Measurements from ENCODE around the gene ALPK3.
A peak's percentile ranks its signal among the peaks of the same experiment; 100 is the strongest.

The ALPK3 gene

DNA sequence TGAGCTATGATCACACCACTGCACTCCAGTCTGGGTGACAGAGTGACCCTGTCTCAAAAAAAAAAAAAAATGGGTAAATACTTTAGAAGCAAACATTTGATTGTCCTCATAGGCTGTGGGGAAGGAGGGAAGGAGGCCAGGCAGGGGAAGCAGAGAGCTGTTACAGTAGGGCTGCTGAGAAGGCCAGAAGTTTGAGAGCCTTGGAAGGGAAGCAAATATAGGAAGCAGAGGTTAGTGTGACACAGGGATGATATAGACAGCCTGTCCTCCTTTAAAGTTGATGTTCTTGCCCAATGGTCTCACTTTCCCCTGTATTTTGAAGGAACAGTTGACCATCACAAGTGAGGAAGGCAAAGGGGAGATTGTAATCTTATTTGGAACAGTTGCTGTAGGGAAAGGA lies 5.3 kb upstream of the ALPK3 start:
- no peak overlapping the region for H3K9ac ChIP-seq (ENCODE audit: low read depth in 1 of 2, low read length in 2 of 2)
- H3K27me3 ChIP-seq (ENCODE audit: control insufficient read depth in 2 of 2, insufficient read depth in 2 of 2, low read length in 2 of 2): no peaks in the 10 kb centered on the region
- no peak overlapping the region for H3K27ac ChIP-seq (ENCODE audit: low read depth in 2 of 2, low read length in 2 of 2)
- H3K36me3 ChIP-seq (ENCODE audit: control insufficient read depth in 2 of 2, insufficient read depth in 2 of 2, low read length in 2 of 2): no peaks in the 10 kb centered on the region
- peaks cover 0 to 2% of the 10 kb centered on the region in 2 donors for H3K4me1 ChIP-seq (ENCODE audit: control insufficient read depth in 2 of 2, insufficient read depth in 2 of 2, low read length in 2 of 2)
- H3K4me3 ChIP-seq (ENCODE audit: low read length in 2 of 2): no peak overlapping the region
- no peaks in the 10 kb centered on the region for H3K9me3 ChIP-seq (ENCODE audit: control insufficient read depth in 2 of 2, low read length in 2 of 2)

DNA sequence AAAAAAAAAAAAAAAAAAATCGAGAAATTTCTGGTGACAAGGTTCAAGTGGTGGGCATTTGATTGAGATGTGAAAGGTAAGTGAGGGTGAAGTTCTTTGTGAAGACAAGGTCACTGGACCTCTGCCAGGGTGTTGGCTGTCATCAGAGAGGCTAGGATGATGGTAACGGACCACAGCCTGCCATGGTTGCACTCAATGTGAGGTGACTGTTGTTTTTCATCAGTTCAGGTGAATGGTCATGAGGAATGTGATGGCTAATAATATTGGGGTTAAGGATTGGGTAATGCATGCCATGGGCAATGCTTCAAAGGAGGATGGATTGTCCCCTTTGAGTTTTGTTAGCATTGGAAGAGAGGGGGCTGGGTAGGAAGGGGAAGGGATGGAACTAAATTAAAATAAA lies 4.3 kb upstream of the ALPK3 start:
- Histone ChIP-seq H3K27ac (ENCODE audit: low read depth in 2 of 2, low read length in 2 of 2) (no peak overlapping the region), H3K27me3 (ENCODE audit: control insufficient read depth in 2 of 2, insufficient read depth in 2 of 2, low read length in 2 of 2) (no peaks in the 10 kb centered on the region), H3K4me1 (ENCODE audit: control insufficient read depth in 2 of 2, insufficient read depth in 2 of 2, low read length in 2 of 2) (peaks cover 0 to 3% of the 10 kb centered on the region in 2 donors), H3K9ac (ENCODE audit: low read depth in 1 of 2, low read length in 2 of 2) (no peak overlapping the region), H3K9me3 (ENCODE audit: control insufficient read depth in 2 of 2, low read length in 2 of 2) (no peaks in the 10 kb centered on the region), H3K36me3 (ENCODE audit: control insufficient read depth in 2 of 2, insufficient read depth in 2 of 2, low read length in 2 of 2) (no peaks in the 10 kb centered on the region), H3K4me3 (ENCODE audit: low read length in 2 of 2) (no peak overlapping the region)

DNA sequence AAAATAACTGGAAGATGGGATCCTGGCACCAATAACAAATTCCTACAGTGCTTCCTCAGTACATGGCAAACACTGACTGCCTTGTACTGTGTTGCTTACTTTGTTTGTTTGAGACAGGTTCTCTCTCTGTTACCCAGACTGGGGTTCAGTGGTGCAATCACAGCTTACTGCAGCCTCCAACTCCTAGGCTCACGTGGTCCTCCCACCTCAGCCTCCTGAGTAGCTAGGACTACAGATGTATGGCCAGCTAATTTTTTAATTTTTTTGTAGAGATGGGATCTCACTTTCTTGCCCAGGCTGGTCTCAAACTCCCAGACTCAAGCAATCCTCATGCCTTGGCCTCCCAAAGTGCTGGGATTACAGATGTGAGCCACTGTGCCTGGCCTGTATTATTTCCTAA lies 3.7 kb upstream of the ALPK3 start:
- H3K27me3 ChIP-seq (ENCODE audit: control insufficient read depth in 2 of 2, insufficient read depth in 2 of 2, low read length in 2 of 2): no peaks in the 10 kb centered on the region
- no peaks in the 10 kb centered on the region for H3K9me3 ChIP-seq (ENCODE audit: control insufficient read depth in 2 of 2, low read length in 2 of 2)
- H3K9ac ChIP-seq (ENCODE audit: low read depth in 1 of 2, low read length in 2 of 2): no peak overlapping the region
- H3K4me3 ChIP-seq (ENCODE audit: low read length in 2 of 2): no peak overlapping the region
- H3K36me3 ChIP-seq (ENCODE audit: control insufficient read depth in 2 of 2, insufficient read depth in 2 of 2, low read length in 2 of 2): no peaks in the 10 kb centered on the region
- H3K4me1 ChIP-seq (ENCODE audit: control insufficient read depth in 2 of 2, insufficient read depth in 2 of 2, low read length in 2 of 2): peaks cover 0 to 3% of the 10 kb centered on the region in 2 donors
- H3K27ac ChIP-seq (ENCODE audit: low read depth in 2 of 2, low read length in 2 of 2): no peak overlapping the region

DNA sequence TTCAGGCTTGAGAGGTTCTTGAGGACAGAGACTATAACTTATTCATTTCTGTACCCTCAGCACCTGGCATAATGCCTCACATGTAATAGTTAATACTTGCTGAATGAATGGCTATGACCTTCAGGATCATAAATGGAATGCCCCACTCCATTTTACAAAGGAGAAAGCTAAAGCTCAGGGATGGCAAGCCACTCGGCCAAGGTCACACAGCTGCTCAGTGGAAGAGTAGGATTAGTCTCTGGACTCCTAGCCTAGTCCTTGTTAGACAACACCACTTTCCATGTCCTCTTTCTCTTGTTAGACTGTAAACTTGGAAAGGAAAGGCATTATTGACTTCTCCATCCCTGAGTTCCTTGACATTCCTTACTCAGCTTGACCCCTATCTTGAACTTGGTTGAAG lies 3.2 kb upstream of the ALPK3 start:
- Histone ChIP-seq H3K36me3 (ENCODE audit: control insufficient read depth in 2 of 2, insufficient read depth in 2 of 2, low read length in 2 of 2) (no peaks in the 10 kb centered on the region), H3K9me3 (ENCODE audit: control insufficient read depth in 2 of 2, low read length in 2 of 2) (no peaks in the 10 kb centered on the region), H3K9ac (ENCODE audit: low read depth in 1 of 2, low read length in 2 of 2) (no peak overlapping the region), H3K27me3 (ENCODE audit: control insufficient read depth in 2 of 2, insufficient read depth in 2 of 2, low read length in 2 of 2) (no peaks in the 10 kb centered on the region), H3K4me3 (ENCODE audit: low read length in 2 of 2) (no peak overlapping the region), H3K4me1 (ENCODE audit: control insufficient read depth in 2 of 2, insufficient read depth in 2 of 2, low read length in 2 of 2) (peaks cover 0 to 3% of the 10 kb centered on the region in 2 donors), H3K27ac (ENCODE audit: low read depth in 2 of 2, low read length in 2 of 2) (no peak overlapping the region)

DNA sequence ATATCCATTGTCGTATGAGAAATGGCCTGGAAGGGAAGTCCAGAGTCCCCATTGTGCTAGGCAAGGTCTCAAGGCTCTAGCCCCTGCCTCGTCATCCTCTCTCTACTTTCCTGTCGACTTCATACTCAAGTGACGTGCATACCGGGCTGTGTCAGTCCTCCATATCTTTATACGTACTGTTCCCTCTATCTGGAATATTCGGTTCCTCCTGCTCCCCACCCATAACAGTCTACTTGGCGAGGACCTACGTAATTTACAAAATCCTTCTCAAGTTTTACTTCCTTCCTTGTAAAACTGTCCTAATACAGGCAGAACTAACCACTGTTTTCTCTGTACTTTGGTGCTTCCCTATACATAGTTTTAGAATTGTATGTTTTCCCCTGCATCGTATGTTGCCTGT lies 2.2 kb upstream of the ALPK3 start:
- no peaks in the 10 kb centered on the region for H3K9me3 ChIP-seq (ENCODE audit: control insufficient read depth in 2 of 2, low read length in 2 of 2)
- H3K4me1 ChIP-seq (ENCODE audit: control insufficient read depth in 2 of 2, insufficient read depth in 2 of 2, low read length in 2 of 2): peaks cover 0 to 3% of the 10 kb centered on the region in 2 donors
- no peak overlapping the region for H3K27ac ChIP-seq (ENCODE audit: low read depth in 2 of 2, low read length in 2 of 2)
- no peak overlapping the region for H3K9ac ChIP-seq (ENCODE audit: low read depth in 1 of 2, low read length in 2 of 2)
- H3K36me3 ChIP-seq (ENCODE audit: control insufficient read depth in 2 of 2, insufficient read depth in 2 of 2, low read length in 2 of 2): no peaks in the 10 kb centered on the region
- H3K4me3 ChIP-seq (ENCODE audit: low read length in 2 of 2): no peak overlapping the region
- no peaks in the 10 kb centered on the region for H3K27me3 ChIP-seq (ENCODE audit: control insufficient read depth in 2 of 2, insufficient read depth in 2 of 2, low read length in 2 of 2)

DNA sequence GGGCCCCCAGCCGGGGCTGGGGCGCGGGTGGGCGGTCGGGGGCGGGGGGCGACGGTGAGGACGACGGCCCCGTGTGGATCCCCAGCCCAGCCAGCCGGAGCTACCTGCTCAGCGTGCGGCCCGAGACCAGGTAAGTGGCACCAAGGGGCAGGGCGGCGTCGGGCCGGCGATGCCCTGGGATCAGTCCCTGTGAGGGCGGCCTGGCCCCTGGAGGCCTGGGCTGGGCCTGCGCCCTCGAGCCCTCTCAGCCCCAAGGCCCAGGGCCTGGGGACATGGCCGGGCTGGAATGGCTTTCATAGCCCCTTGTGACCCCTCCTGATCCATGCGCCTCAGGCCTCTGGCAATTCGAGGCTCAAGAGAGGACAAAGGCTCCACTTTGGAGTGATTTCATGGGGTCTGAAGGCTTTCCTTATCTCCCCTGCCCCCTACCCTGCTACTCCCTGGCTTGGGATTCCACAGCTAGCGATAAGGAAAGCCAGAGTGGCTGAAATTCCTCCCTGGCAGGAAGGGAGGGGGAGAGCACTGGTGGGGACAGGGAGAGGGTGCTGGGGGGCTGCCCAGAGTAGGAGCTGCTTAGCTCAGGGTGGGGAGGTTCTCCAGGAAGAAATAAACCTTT lies 418 bp downstream of the ALPK3 start:
- Histone ChIP-seq H3K4me1 (ENCODE audit: control insufficient read depth in 2 of 2, insufficient read depth in 2 of 2, low read length in 2 of 2) (peaks cover 2 to 3% of the 10 kb centered on the region in 2 donors), H3K27me3 (ENCODE audit: control insufficient read depth in 2 of 2, insufficient read depth in 2 of 2, low read length in 2 of 2) (no peaks in the 10 kb centered on the region), H3K27ac (ENCODE audit: low read depth in 2 of 2, low read length in 2 of 2) (peak overlapping the region in 1 of 2 donors; percentile 14), H3K9ac (ENCODE audit: low read depth in 1 of 2, low read length in 2 of 2) (peak overlapping the region in 1 of 2 donors; percentile 52), H3K4me3 (ENCODE audit: low read length in 2 of 2) (peak overlapping the region in 1 of 2 donors; percentile 41), H3K9me3 (ENCODE audit: control insufficient read depth in 2 of 2, low read length in 2 of 2) (no peaks in the 10 kb centered on the region), H3K36me3 (ENCODE audit: control insufficient read depth in 2 of 2, insufficient read depth in 2 of 2, low read length in 2 of 2) (no peaks in the 10 kb centered on the region)

DNA sequence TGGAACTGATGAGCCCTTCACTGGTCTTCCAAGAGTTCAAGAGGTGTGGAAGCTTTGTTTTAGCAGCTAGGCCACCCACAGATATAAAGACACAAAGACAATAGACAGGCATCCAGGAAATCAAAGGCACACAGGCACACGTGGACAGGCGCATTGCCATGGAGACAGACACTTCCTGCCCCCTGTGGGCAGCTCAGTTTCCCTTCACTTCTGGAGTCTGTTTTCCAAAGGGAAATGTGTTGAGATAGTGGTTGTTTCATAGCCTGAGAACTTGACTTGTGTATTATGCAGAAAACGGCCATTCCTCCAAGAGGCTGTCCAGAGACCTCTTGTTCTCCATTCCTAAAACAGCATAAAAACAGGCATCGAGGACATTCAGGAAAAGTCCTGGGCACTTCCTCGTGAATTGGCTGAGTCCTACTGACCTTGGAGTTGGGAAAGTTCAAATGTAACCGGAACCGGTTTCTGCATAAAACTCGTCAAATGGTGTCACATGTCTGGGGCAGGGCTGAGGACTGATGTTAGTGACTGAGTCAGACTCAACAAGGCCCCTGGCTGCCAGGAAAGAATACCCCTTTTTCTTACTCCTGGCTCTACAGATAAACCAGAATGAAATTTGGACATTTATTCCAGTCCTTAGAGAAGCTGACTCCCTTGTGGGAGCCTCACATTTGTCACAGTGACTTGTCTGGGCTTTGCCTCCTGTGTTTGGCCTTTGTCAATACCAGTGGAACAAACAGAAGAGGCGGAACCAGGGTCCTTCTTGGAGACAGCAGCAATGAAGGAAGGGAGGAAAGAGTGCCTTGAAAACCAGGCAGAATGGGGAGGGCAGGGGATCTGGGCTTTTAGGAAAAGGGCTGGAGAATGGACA lies 1.3 kb downstream of the ALPK3 start:
- H3K4me3 ChIP-seq (ENCODE audit: low read length in 2 of 2): no peak overlapping the region
- H3K9ac ChIP-seq (ENCODE audit: low read depth in 1 of 2, low read length in 2 of 2): no peak overlapping the region
- no peaks in the 10 kb centered on the region for H3K36me3 ChIP-seq (ENCODE audit: control insufficient read depth in 2 of 2, insufficient read depth in 2 of 2, low read length in 2 of 2)
- H3K27me3 ChIP-seq (ENCODE audit: control insufficient read depth in 2 of 2, insufficient read depth in 2 of 2, low read length in 2 of 2): no peaks in the 10 kb centered on the region
- no peaks in the 10 kb centered on the region for H3K9me3 ChIP-seq (ENCODE audit: control insufficient read depth in 2 of 2, low read length in 2 of 2)
- no peak overlapping the region for H3K27ac ChIP-seq (ENCODE audit: low read depth in 2 of 2, low read length in 2 of 2)
- peaks cover 2 to 3% of the 10 kb centered on the region in 2 donors for H3K4me1 ChIP-seq (ENCODE audit: control insufficient read depth in 2 of 2, insufficient read depth in 2 of 2, low read length in 2 of 2)

DNA sequence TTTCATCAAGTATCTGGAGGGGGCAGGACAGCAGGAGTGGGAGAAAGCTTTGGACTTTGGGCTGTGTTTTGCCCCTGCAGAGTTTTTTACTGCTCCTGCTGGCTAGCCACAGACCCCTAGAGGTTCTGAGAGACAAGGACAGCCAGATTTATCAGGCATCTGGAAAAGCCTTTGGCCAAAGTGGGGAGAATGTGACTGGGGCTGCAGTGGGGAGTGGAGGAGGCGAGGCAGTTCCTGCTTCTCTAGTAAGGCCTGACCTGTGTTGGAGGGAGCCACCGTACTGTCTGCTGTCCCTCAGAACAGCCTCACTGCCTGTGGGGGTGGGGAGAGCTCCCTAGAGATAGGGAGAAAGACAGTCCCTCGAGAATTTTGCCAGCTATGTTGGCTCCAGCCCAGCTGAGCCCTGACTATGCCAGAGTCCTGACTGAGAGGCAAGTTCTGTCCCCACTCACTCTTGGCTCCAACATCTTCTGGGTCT lies 2.2 kb downstream of the ALPK3 start:
- Histone ChIP-seq H3K27me3 (ENCODE audit: control insufficient read depth in 2 of 2, insufficient read depth in 2 of 2, low read length in 2 of 2) (no peaks in the 10 kb centered on the region), H3K9ac (ENCODE audit: low read depth in 1 of 2, low read length in 2 of 2) (no peak overlapping the region), H3K4me1 (ENCODE audit: control insufficient read depth in 2 of 2, insufficient read depth in 2 of 2, low read length in 2 of 2) (peaks cover 3 to 4% of the 10 kb centered on the region in 2 donors), H3K36me3 (ENCODE audit: control insufficient read depth in 2 of 2, insufficient read depth in 2 of 2, low read length in 2 of 2) (no peaks in the 10 kb centered on the region), H3K9me3 (ENCODE audit: control insufficient read depth in 2 of 2, low read length in 2 of 2) (no peaks in the 10 kb centered on the region), H3K4me3 (ENCODE audit: low read length in 2 of 2) (no peak overlapping the region), H3K27ac (ENCODE audit: low read depth in 2 of 2, low read length in 2 of 2) (no peak overlapping the region)

DNA sequence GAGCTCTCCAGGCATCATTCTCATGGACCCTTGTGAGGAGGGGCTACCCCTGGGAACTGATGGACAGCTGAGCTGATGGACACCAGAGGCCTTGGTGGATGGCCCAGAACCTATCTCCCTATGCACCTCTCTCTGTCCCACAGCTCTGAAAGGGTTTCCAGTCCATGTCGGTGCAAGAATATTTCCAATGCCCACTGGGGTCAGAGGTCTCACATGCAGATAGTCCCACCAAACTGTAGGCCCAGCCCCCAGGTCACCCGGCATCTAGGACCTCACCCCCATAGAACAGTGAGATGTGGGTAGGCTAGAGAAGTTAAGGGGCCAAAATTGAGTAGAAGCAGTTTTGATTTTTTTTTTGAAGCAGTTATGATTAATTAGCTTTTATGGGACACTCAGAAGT lies 2.6 kb downstream of the ALPK3 start:
- H3K4me1 ChIP-seq (ENCODE audit: control insufficient read depth in 2 of 2, insufficient read depth in 2 of 2, low read length in 2 of 2): peaks cover 3 to 4% of the 10 kb centered on the region in 2 donors
- no peak overlapping the region for H3K27ac ChIP-seq (ENCODE audit: low read depth in 2 of 2, low read length in 2 of 2)
- H3K9me3 ChIP-seq (ENCODE audit: control insufficient read depth in 2 of 2, low read length in 2 of 2): no peaks in the 10 kb centered on the region
- no peak overlapping the region for H3K9ac ChIP-seq (ENCODE audit: low read depth in 1 of 2, low read length in 2 of 2)
- H3K27me3 ChIP-seq (ENCODE audit: control insufficient read depth in 2 of 2, insufficient read depth in 2 of 2, low read length in 2 of 2): no peaks in the 10 kb centered on the region
- no peak overlapping the region for H3K4me3 ChIP-seq (ENCODE audit: low read length in 2 of 2)
- no peaks in the 10 kb centered on the region for H3K36me3 ChIP-seq (ENCODE audit: control insufficient read depth in 2 of 2, insufficient read depth in 2 of 2, low read length in 2 of 2)

DNA sequence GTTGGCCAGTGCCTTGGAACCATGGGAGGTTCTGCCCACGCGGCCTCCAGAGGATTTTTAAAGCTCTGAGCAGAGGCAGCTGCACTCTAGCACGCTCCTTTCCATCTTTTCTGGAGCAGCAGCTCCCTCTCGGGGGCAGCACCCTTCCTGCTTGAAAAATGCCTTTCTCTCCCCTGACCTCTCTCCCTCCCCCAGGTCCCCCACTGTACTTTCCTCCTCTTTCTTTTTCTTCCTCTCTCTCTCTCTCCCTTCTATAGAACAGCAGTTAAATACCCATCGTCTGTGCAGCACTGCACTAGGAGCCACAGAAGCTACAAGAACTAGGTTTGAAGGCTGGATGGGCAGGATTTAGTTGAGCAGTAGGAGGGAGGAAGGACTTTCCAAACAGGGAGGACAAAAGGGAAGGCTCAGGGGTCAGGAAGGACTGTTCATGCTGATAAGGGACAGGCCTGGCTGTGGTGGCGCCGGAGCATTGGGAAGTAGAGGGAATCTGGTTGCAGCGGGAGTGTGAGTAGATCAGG lies 4.4 kb downstream of the ALPK3 start:
- no peak overlapping the region for H3K27ac ChIP-seq (ENCODE audit: low read depth in 2 of 2, low read length in 2 of 2)
- H3K4me3 ChIP-seq (ENCODE audit: low read length in 2 of 2): no peak overlapping the region
- peaks cover 3 to 4% of the 10 kb centered on the region in 2 donors for H3K4me1 ChIP-seq (ENCODE audit: control insufficient read depth in 2 of 2, insufficient read depth in 2 of 2, low read length in 2 of 2)
- no peaks in the 10 kb centered on the region for H3K9me3 ChIP-seq (ENCODE audit: control insufficient read depth in 2 of 2, low read length in 2 of 2)
- H3K9ac ChIP-seq (ENCODE audit: low read depth in 1 of 2, low read length in 2 of 2): no peak overlapping the region
- H3K27me3 ChIP-seq (ENCODE audit: control insufficient read depth in 2 of 2, insufficient read depth in 2 of 2, low read length in 2 of 2): no peaks in the 10 kb centered on the region
- H3K36me3 ChIP-seq (ENCODE audit: control insufficient read depth in 2 of 2, insufficient read depth in 2 of 2, low read length in 2 of 2): no peaks in the 10 kb centered on the region

Measured in mucosa of rectum (tissue), 2 donors.